Subcutaneous adipose tissue (tissue), 4 donors: ENCODE data around the gene TMEM192. TPM values are rescaled to one million over a fixed set of nuclear protein-coding genes. Genes with fewer than 3 reads are reported as not detected.

Experiments used
- total RNA-seq, 4 donors: library from RNA; depleted of rRNA; stranded (reverse); fragments of >200 nt; gene quantifications; one replicate each; pipeline ENCODE4 v1.1.0, GENCODE V29; 2016
- TF ChIP-seq, protein P1 (sequence below): fragments of 450-650 bp; IDR thresholded peaks from one replicate; pipeline ENCODE4 v1.5.1; 2016; ENCODE audit warnings: low read depth, mild to moderate bottlenecking, control low read depth, antibody characterized with exemption, moderate library complexity

TMEM192 gene
- total RNA-seq, 4 donors from 2014 or later = 22.2 to 30.8 (median 25.9) TPM

DNA sequence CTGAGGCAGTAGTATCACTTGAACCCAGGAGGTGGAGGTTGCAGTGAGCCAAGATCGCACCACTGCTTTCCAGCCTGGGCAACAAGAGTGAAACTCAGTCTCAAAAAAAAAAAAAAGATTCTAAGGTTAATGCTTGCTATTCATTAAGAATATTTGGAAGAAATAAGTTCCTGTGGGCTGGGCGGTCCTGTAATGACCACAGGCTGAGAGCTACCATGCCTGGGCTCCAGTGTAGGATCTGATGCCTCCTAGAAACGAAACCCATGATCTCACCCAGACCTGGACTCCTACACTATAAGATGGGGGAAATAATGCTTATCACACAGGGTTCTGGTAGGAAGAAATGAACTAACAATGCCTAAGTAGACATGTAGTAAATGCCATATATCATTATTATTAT, 17.8 kb downstream of the TMEM192 start:
- TF ChIP-seq, protein P1, sequence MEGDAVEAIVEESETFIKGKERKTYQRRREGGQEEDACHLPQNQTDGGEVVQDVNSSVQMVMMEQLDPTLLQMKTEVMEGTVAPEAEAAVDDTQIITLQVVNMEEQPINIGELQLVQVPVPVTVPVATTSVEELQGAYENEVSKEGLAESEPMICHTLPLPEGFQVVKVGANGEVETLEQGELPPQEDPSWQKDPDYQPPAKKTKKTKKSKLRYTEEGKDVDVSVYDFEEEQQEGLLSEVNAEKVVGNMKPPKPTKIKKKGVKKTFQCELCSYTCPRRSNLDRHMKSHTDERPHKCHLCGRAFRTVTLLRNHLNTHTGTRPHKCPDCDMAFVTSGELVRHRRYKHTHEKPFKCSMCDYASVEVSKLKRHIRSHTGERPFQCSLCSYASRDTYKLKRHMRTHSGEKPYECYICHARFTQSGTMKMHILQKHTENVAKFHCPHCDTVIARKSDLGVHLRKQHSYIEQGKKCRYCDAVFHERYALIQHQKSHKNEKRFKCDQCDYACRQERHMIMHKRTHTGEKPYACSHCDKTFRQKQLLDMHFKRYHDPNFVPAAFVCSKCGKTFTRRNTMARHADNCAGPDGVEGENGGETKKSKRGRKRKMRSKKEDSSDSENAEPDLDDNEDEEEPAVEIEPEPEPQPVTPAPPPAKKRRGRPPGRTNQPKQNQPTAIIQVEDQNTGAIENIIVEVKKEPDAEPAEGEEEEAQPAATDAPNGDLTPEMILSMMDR = no peak

DNA sequence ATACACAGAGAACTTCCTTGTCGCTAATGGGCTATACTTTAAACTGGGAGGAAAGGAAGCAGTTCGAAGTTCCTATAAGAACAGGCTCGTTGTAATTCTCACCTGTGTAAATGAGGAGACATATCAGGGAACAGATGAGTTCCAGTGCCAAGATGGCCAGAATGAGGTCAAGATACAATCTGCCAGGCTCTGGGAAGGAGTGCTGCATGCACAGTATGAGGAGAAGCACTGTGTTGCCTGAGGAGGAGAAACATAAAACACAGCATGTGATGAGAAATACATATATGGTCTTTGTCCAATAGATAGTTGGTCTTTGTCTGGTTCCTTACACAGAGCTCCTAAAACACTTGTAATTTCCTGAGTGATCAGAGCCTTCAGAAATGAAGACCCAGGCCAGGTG, 24.3 kb downstream of the TMEM192 start:
- TF ChIP-seq, protein P1 = no peak

DNA sequence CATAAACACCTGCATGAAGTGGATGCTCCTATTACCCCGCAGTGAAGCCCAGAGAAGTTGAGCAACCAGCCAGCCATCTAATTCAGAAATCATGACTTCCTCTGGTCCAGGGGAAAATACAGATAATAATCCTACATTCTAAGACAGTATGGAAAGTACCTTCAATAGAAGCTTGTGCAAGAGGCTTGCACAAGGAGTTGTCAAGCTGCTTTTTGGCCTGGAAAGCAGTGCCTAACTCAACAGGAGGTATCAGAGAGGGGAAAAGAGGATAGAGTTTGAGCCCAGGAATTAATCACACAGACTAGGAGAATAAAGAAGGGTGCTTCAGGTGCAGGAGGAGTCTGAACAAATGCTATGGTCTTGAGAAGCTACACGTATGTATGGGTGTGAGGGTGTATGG, 26.7 kb downstream of the TMEM192 start:
- TF ChIP-seq, protein P1 = no peak

DNA sequence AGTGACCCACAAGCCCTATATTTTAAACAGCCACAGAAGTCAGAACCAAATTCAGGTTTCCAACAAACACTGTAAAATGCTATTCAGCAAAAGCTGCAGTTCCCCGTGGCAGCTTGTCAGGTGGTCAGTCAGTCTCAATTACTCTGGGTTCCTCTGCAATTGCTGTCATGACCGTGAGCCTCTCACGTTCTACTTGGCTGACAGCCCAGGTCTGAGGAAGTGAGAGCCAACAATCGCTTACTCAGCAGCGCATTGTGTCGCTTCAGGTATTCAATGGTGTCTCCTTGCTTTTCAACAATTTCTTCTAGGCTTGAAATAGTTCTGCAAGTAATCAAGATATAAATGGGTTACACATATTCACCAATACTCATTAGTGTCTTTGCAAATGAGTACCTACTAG, 33.2 kb downstream of the TMEM192 start:
- TF ChIP-seq, protein P1 = no peak

DNA sequence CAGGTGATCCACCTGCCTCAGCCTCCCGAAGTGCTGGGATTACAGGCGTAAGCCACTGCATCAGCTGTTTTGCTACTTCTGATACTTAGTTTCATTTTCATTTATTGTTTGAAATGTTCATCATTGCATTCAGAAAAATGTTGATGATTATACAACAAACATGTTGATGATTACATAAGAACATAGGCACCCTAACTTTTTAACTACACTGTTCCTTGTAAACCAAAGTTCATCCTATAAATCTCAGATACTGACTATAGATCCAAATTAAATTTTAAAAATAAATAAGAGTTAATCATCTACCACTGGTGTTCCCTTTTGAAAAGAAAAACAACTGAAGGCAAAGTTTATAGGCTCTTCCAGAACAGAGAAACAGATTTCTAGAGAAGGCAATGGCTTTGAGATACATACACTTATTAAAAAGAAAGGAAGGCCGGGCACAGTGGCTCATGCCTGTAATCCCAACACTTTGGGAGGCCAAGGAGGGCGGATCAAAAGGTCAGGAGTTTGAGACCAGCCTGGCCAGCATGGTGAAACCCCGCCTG, 35.6 kb downstream of the TMEM192 start:
- TF ChIP-seq, protein P1 = no peak

DNA sequence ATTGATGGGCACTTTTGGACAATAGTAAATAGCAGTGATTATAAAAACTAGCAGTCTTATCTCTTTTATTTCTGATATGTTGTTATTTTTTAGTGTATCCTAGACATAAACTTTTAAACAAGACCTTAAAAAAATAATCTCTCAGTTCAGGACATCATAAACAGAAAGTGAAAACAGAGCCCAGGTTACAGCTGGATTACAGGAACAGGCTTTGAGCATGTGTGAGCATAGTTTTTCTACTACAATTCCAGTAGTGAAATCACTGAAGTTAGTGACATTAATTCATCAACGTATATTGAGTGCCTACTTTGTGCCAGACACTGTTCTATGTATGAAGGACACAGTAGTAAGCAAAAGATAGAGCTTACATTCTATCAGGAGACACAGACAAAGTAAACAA, 42.1 kb downstream of the TMEM192 start:
- TF ChIP-seq, protein P1 = no peak

DNA sequence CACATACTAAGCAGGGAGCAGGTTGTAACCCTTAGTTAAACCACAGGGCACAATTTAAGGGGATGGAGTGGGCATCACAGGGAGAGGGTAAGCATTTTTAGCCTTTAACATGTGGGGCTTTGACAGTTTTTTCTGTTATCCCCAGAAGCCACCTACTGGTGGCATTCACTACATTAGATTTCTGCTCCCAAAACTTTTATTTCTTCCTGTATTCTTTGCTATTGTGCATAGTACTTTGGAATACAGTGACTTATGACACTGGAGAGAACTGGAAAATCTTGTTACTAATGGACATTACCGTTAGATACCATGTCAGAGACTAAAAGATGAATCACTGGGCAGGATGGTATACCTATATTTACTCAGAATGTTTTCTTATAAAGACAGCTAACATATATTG, 51.7 kb downstream of the TMEM192 start:
- TF ChIP-seq, protein P1 = no peak
